SK-N-SH (cell line): ENCODE measurements around the gene MEF2C. TPM values are rescaled to one million over a fixed set of nuclear protein-coding genes. Genes with fewer than 3 reads are reported as not detected.

ENCODE experiments used
- CTCF ChIA-PET: fragments of 300-600, 350-600 bp; formaldehyde crosslinking; extraction: SDS; loops from one replicate; lab custom pipeline; 2021; lab: Yijun Ruan, JAX
- POLR2A ChIA-PET: fragments of 350-600 bp; sonication (Branson Sonifier 250); formaldehyde crosslinking; extraction: SDS; loops from one replicate; lab custom pipeline; 2020; ENCODE audit warnings: antibody characterized with exemption, inconsistent platforms; lab: Yijun Ruan, JAX
- DNase-seq: peaks from one replicate; pipeline ENCODE4 v3.0.0; 2012
- H2AFZ ChIP-seq: fragments of 200-600 bp; sonication (generic); 2 replicates; pipeline ENCODE4 v1.8.1; 2016; ENCODE audit warnings: antibody characterized with exemption, mild to moderate bottlenecking, low read depth
- H3F3A ChIP-seq: fragments of 200-600 bp; sonication (generic); replicated peaks from 2 replicates; pipeline ENCODE3; 2016; ENCODE audit warnings: antibody characterized with exemption, mild to moderate bottlenecking; ENCODE audit not compliant: insufficient read depth
- H3K27ac ChIP-seq, 2 experiments: fragments of 200-500 bp in 1 of 2; fragments of 200-600 bp in 1 of 2; sonication (Bioruptor generic) in 1 of 2; sonication (generic), shearing (Covaris generic) in 1 of 2; 2 replicates each; pipeline versions ENCODE4 v1.5.1 to v1.6.1; 2014 to 2016; ENCODE audit warnings: low read depth in 2 of 2, inconsistent platforms in 1 of 2, low read length in 1 of 2, mild to moderate bottlenecking in 1 of 2, mixed read lengths in 1 of 2
- H3K27me3 ChIP-seq: fragments of 200-600 bp; sonication (generic), shearing (Covaris generic); 2 replicates; pipeline ENCODE4 v1.6.1; 2016; ENCODE audit warnings: mixed run types; ENCODE audit not compliant: insufficient read depth
- H3K36me3 ChIP-seq, 2 experiments: fragments of 200-500 bp in 1 of 2; fragments of 200-600 bp in 1 of 2; sonication (Bioruptor generic) in 1 of 2; sonication (generic) in 1 of 2; replicated peaks in 1 of 2; 2 replicates each; pipeline versions ENCODE3 to v1.5.1; 2014 to 2016; ENCODE audit warnings: low read length in 1 of 2, mild to moderate bottlenecking in 1 of 2; ENCODE audit not compliant: insufficient read depth in 2 of 2, control insufficient read depth in 1 of 2
- H3K4me1 ChIP-seq, 2 experiments: fragments of 200-500 bp in 1 of 2; fragments of 200-600 bp in 1 of 2; sonication (Bioruptor generic) in 1 of 2; sonication (generic), shearing (Covaris generic) in 1 of 2; 2 replicates each; pipeline versions ENCODE4 v1.5.1 to v1.6.1; 2014 to 2016; ENCODE audit warnings: low read depth in 1 of 2, low read length in 1 of 2, mixed run types in 1 of 2; ENCODE audit not compliant: insufficient read depth in 2 of 2, control insufficient read depth in 1 of 2
- H3K4me2 ChIP-seq: fragments of 200-600 bp; sonication (generic), shearing (Covaris generic); 2 replicates; pipeline ENCODE4 v1.6.1; 2017; ENCODE audit warnings: mixed run types
- H3K4me3 ChIP-seq, 2 experiments: fragments of 200-500 bp in 1 of 2; fragments of 200-600 bp in 1 of 2; sonication (Bioruptor generic) in 1 of 2; sonication (generic), shearing (Covaris generic) in 1 of 2; 2 replicates each; pipeline versions ENCODE4 v1.5.1 to v1.8.1; 2014 to 2016; ENCODE audit warnings: low read depth in 2 of 2, inconsistent platforms in 1 of 2, low read length in 1 of 2, mild to moderate bottlenecking in 1 of 2, mixed read lengths in 1 of 2, moderate library complexity in 1 of 2
- H3K79me2 ChIP-seq: fragments of 200-600 bp; sonication (generic); 2 replicates; pipeline ENCODE4 v1.8.1; 2017; ENCODE audit warnings: mild to moderate bottlenecking; ENCODE audit not compliant: insufficient read depth
- H3K9ac ChIP-seq: fragments of 200-600 bp; sonication (generic); 2 replicates; pipeline ENCODE4 v1.6.1; 2017; ENCODE audit warnings: mixed run types
- H3K9me2 ChIP-seq: fragments of 200-600 bp; sonication (generic); 2 replicates; pipeline ENCODE4 v1.6.1; 2017; ENCODE audit warnings: mixed run types
- H3K9me3 ChIP-seq: fragments of 200-600 bp; sonication (generic); 2 replicates; pipeline ENCODE4 v1.6.1; 2017; ENCODE audit warnings: mixed run types, mild to moderate bottlenecking, moderate library complexity
- H4K20me1 ChIP-seq: fragments of 200-600 bp; sonication (generic); 2 replicates; pipeline ENCODE4 v1.6.1; 2017; ENCODE audit warnings: mild to moderate bottlenecking, mixed run types; ENCODE audit not compliant: insufficient read depth
- ELF1 ChIP-seq: IDR thresholded peaks from 2 replicates; pipeline ENCODE4 v1.4.0; 2012
- FOSL2 ChIP-seq: IDR thresholded peaks from 2 replicates; pipeline ENCODE4 v1.4.0; 2012; ENCODE audit warnings: low read depth, mild to moderate bottlenecking, moderate library complexity, borderline replicate concordance
- FOXJ3 ChIP-seq: sonication (generic); formaldehyde crosslinking; IDR thresholded peaks from 2 replicates; pipeline ENCODE4 v1.5.1; 2020; ENCODE audit warnings: mild to moderate bottlenecking, missing genetic modification reagents
- GABPA ChIP-seq: IDR thresholded peaks from 2 replicates; pipeline ENCODE4 v1.4.0; 2012; ENCODE audit warnings: low read depth, mild to moderate bottlenecking
- MXI1 ChIP-seq: IDR thresholded peaks from 2 replicates; pipeline ENCODE4 v1.6.1; 2012; ENCODE audit warnings: mild to moderate bottlenecking, low read depth, low read length, improper control_type of control experiment
- NFIC ChIP-seq: IDR thresholded peaks from 2 replicates; pipeline ENCODE4 v1.4.0; 2012; ENCODE audit warnings: borderline replicate concordance
- NRF1 ChIP-seq: IDR thresholded peaks from 2 replicates; pipeline ENCODE4 v1.6.1; 2012; ENCODE audit warnings: low read depth, mild to moderate bottlenecking, low read length
- RCOR1 ChIP-seq: fragments of 150-350 bp; IDR thresholded peaks from 2 replicates; pipeline ENCODE4 v1.6.1; 2017; ENCODE audit warnings: antibody characterized with exemption, low read length
- RXRA ChIP-seq: IDR thresholded peaks from 2 replicates; pipeline ENCODE4 v1.4.0; 2012; ENCODE audit warnings: low read depth, mild to moderate bottlenecking, borderline replicate concordance
- SMC3 ChIP-seq: IDR thresholded peaks from 2 replicates; pipeline ENCODE4 v1.6.1; 2012; ENCODE audit warnings: low read depth, low read length, improper control_type of control experiment
- TAF1 ChIP-seq: IDR thresholded peaks from 2 replicates; pipeline ENCODE4 v1.6.1; 2012; ENCODE audit warnings: low read depth, mild to moderate bottlenecking, low read length, moderate library complexity, borderline replicate concordance
- TCF12 ChIP-seq: IDR thresholded peaks from 2 replicates; pipeline ENCODE4 v1.4.0; 2012
- YY1 ChIP-seq: IDR thresholded peaks from 2 replicates; pipeline ENCODE4 v1.4.0; 2012; ENCODE audit warnings: low read depth, mild to moderate bottlenecking
- WGBS: methylation state at CpG from one replicate; pipeline ENCODE4 v1.1.6; 2017; ENCODE audit warnings: low lambda C conversion rate; 5-methylcytosine and 5-hydroxymethylcytosine counted together
- polyA plus RNA-seq, 3 experiments: library from polyadenylated mRNA; depleted of rRNA; stranded (reverse); fragments of >200 nt; gene quantifications; 2 replicates each; pipeline ENCODE4 v1.2.3, GENCODE V29; 2012
- TF ChIP-seq, protein P1 (sequence below): IDR thresholded peaks from 2 replicates; pipeline ENCODE4 v1.4.0; 2012; ENCODE audit warnings: low read depth, borderline replicate concordance
- TF ChIP-seq, protein P2 (sequence below): IDR thresholded peaks from 2 replicates; pipeline ENCODE4 v1.4.0; 2012; ENCODE audit warnings: low read depth, borderline replicate concordance
- TF ChIP-seq, protein P3 (sequence below): IDR thresholded peaks from 2 replicates; pipeline ENCODE4; 2012
- TF ChIP-seq, protein P4 (sequence below): fragments of 150-350 bp; IDR thresholded peaks from 2 replicates; pipeline ENCODE4 v1.6.1; 2017; ENCODE audit warnings: antibody characterized with exemption, low read length, low read depth, borderline replicate concordance

Gene MEF2C
- polyA plus RNA-seq, 1 of the 3 experiments (the other 2 are of a cell fraction) = 1.2 TPM

DNA sequence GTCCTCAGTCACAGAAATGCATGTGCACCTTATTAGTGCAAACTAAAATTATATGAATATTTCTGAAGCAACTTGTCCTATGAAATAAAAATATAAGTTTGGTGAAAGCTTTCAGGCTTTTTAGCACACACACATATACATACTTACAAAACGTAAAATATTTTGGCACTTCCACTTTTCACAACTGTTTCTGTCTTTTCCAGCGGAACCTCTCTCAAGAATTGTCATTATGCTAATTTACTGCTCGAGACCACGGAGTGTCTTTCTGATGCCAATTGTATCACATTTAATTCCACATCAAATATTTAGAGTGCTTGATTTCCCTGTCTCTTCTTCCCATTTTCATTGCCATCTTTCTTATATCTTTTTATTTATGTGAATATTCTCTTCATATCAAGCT is 100.4 kb downstream of the MEF2C start:
- POLR2A ChIA-PET = no interaction called here
- WGBS = 92% methylated on average over 4 of the region's 4 CpGs
- Histone ChIP-seq H3F3A (peaks cover 35% of the 10 kb centered on the region), H3K36me3 (no peaks in the 10 kb centered on the region), H3K79me2 (no peaks in the 10 kb centered on the region), H3K9me3 (no peaks in the 10 kb centered on the region), H3K4me2 (no peak overlapping the region), H4K20me1 (no peaks in the 10 kb centered on the region), H3K4me1 (peaks cover 0 to 8% of the 10 kb centered on the region in 2 experiments; a peak in 3 of 4 replicates), H3K9me2 (no peaks in the 10 kb centered on the region), H3K4me3 (no peak overlapping the region), H2AFZ (no peak overlapping the region), H3K27ac (no peak overlapping the region), H3K27me3 (no peaks in the 10 kb centered on the region), H3K9ac (no peak overlapping the region)
- CTCF ChIA-PET = no interaction called here
- TF ChIP-seq YY1 (no peak), NFIC (no peak), TCF12 (no peak), RCOR1 (no peak), SMC3 (no peak), MXI1 (no peak), GABPA (no peak), TAF1 (no peak), FOSL2 (no peak), RXRA (no peak), ELF1 (no peak), FOXJ3 (no peak), NRF1 (no peak)
- TF ChIP-seq, protein P1, sequence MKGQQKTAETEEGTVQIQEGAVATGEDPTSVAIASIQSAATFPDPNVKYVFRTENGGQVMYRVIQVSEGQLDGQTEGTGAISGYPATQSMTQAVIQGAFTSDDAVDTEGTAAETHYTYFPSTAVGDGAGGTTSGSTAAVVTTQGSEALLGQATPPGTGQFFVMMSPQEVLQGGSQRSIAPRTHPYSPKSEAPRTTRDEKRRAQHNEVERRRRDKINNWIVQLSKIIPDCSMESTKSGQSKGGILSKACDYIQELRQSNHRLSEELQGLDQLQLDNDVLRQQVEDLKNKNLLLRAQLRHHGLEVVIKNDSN = no peak
- TF ChIP-seq, protein P2, sequence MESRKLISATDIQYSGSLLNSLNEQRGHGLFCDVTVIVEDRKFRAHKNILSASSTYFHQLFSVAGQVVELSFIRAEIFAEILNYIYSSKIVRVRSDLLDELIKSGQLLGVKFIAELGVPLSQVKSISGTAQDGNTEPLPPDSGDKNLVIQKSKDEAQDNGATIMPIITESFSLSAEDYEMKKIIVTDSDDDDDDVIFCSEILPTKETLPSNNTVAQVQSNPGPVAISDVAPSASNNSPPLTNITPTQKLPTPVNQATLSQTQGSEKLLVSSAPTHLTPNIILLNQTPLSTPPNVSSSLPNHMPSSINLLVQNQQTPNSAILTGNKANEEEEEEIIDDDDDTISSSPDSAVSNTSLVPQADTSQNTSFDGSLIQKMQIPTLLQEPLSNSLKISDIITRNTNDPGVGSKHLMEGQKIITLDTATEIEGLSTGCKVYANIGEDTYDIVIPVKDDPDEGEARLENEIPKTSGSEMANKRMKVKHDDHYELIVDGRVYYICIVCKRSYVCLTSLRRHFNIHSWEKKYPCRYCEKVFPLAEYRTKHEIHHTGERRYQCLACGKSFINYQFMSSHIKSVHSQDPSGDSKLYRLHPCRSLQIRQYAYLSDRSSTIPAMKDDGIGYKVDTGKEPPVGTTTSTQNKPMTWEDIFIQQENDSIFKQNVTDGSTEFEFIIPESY = no peak
- TF ChIP-seq, protein P3, sequence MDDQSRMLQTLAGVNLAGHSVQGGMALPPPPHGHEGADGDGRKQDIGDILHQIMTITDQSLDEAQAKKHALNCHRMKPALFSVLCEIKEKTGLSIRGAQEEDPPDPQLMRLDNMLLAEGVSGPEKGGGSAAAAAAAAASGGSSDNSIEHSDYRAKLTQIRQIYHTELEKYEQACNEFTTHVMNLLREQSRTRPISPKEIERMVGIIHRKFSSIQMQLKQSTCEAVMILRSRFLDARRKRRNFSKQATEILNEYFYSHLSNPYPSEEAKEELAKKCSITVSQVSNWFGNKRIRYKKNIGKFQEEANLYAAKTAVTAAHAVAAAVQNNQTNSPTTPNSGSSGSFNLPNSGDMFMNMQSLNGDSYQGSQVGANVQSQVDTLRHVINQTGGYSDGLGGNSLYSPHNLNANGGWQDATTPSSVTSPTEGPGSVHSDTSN = no peak
- TF ChIP-seq, protein P4, sequence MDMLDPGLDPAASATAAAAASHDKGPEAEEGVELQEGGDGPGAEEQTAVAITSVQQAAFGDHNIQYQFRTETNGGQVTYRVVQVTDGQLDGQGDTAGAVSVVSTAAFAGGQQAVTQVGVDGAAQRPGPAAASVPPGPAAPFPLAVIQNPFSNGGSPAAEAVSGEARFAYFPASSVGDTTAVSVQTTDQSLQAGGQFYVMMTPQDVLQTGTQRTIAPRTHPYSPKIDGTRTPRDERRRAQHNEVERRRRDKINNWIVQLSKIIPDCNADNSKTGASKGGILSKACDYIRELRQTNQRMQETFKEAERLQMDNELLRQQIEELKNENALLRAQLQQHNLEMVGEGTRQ = no peak
- DNase-seq = no peak
